Mesenchymal stem cell (in vitro differentiated cells and primary cell): ENCODE results near the gene AOPEP.

Experiments used
- DNase-seq: peaks from one replicate; pipeline ENCODE4 v3.0.0-alpha.2; 2013
- H2AFZ ChIP-seq: one replicate; pipeline ENCODE4 v1.6.1; 2013; ENCODE audit warnings: low read depth, mild to moderate bottlenecking, control low read depth, inconsistent platforms, low read length, moderate library complexity
- H2AK5ac ChIP-seq: 2 replicates; pipeline ENCODE4 v1.6.1; 2013; ENCODE audit warnings: low read length, moderate library complexity, mild to moderate bottlenecking, inconsistent platforms; ENCODE audit not compliant: severe bottlenecking
- H2BK120ac ChIP-seq: one replicate; pipeline ENCODE4 v1.6.1; 2013; ENCODE audit warnings: low read depth, mild to moderate bottlenecking, inconsistent platforms, low read length, moderate library complexity
- H2BK12ac ChIP-seq, 2 experiments: one replicate each; pipeline ENCODE4 v1.6.1; 2013; ENCODE audit warnings: inconsistent platforms in 2 of 2, low read length in 2 of 2, mild to moderate bottlenecking in 2 of 2, moderate library complexity in 2 of 2, control low read depth in 1 of 2
- H2BK15ac ChIP-seq: one replicate; pipeline ENCODE4 v1.6.1; 2013; ENCODE audit warnings: mild to moderate bottlenecking, low read depth, inconsistent platforms; ENCODE audit not compliant: poor library complexity, severe bottlenecking
- H2BK5ac ChIP-seq: 2 replicates; pipeline ENCODE4 v1.6.1; 2013; ENCODE audit warnings: low read depth, mild to moderate bottlenecking, low read length, control low read depth, inconsistent platforms; ENCODE audit not compliant: poor library complexity, severe bottlenecking
- H3K14ac ChIP-seq, 2 experiments: one replicate each; pipeline ENCODE4 v1.6.1; 2013; ENCODE audit warnings: inconsistent platforms in 2 of 2, low read length in 2 of 2, control low read depth in 1 of 2, mild to moderate bottlenecking in 1 of 2, moderate library complexity in 1 of 2
- H3K18ac ChIP-seq, 2 experiments: one replicate each; pipeline ENCODE4 v1.6.1; 2013; ENCODE audit warnings: inconsistent platforms in 2 of 2, low read length in 2 of 2, control low read depth in 1 of 2, low read depth in 1 of 2, mild to moderate bottlenecking in 1 of 2
- H3K23ac ChIP-seq, 2 experiments: one replicate each; pipeline ENCODE4 v1.6.1; 2013; ENCODE audit warnings: inconsistent platforms in 2 of 2, low read length in 2 of 2, mild to moderate bottlenecking in 2 of 2, moderate library complexity in 2 of 2, control low read depth in 1 of 2
- H3K27ac ChIP-seq: 2 replicates; pipeline ENCODE4 v1.5.1; 2013; ENCODE audit warnings: mild to moderate bottlenecking, moderate library complexity, low read length, control low read depth, inconsistent platforms; ENCODE audit not compliant: poor library complexity, severe bottlenecking
- H3K27me3 ChIP-seq, 2 experiments: 2 replicates each; pipeline versions ENCODE4 v1.6.1 to v1.7.0; 2013; ENCODE audit warnings: low read length in 2 of 2, mild to moderate bottlenecking in 2 of 2, moderate library complexity in 2 of 2, control low read depth in 1 of 2, inconsistent platforms in 1 of 2; ENCODE audit not compliant: control insufficient read depth in 1 of 2, insufficient read depth in 1 of 2
- H3K36me3 ChIP-seq, 2 experiments: 2 replicates each; pipeline versions ENCODE4 v1.6.1 to v1.7.0; 2013; ENCODE audit warnings: low read length in 2 of 2, control low read depth in 1 of 2, inconsistent platforms in 1 of 2, low read depth in 1 of 2, mild to moderate bottlenecking in 1 of 2; ENCODE audit not compliant: insufficient read depth in 2 of 2, control insufficient read depth in 1 of 2
- H3K4ac ChIP-seq, 2 experiments: one replicate each; pipeline ENCODE4 v1.6.1; 2013; ENCODE audit warnings: inconsistent platforms in 2 of 2, low read length in 2 of 2, mild to moderate bottlenecking in 2 of 2, moderate library complexity in 2 of 2, control low read depth in 1 of 2, low read depth in 1 of 2
- H3K4me1 ChIP-seq: 2 replicates; pipeline ENCODE4 v1.6.1; 2013; ENCODE audit warnings: low read depth, low read length, control low read depth; ENCODE audit not compliant: control insufficient read depth, insufficient read depth
- H3K4me2 ChIP-seq: 2 replicates; pipeline ENCODE4 v1.6.1; 2013; ENCODE audit warnings: low read length, mild to moderate bottlenecking, inconsistent platforms; ENCODE audit not compliant: poor library complexity, severe bottlenecking
- H3K4me3 ChIP-seq, 2 experiments: 2 replicates each; pipeline versions ENCODE4 v1.5.1 to v1.7.0; 2013; ENCODE audit warnings: low read length in 2 of 2, mild to moderate bottlenecking in 2 of 2, control low read depth in 1 of 2, low read depth in 1 of 2; ENCODE audit not compliant: insufficient read depth in 1 of 2
- H3K79me1 ChIP-seq: replicated peaks from 2 replicates; pipeline ENCODE4 v1.6.1; 2013; ENCODE audit warnings: mild to moderate bottlenecking, control low read depth, low read length, inconsistent platforms; ENCODE audit not compliant: poor library complexity, severe bottlenecking
- H3K9ac ChIP-seq: 2 replicates; pipeline ENCODE4 v1.7.0; 2013; ENCODE audit warnings: mild to moderate bottlenecking, low read length, moderate library complexity
- H3K9me3 ChIP-seq: 2 replicates; pipeline ENCODE4 v1.7.0; 2013; ENCODE audit warnings: mild to moderate bottlenecking, low read length; ENCODE audit not compliant: control insufficient read depth
- H4K8ac ChIP-seq: one replicate; pipeline ENCODE4 v1.6.1; 2013; ENCODE audit warnings: inconsistent platforms, mild to moderate bottlenecking, low read length, moderate library complexity
- H4K91ac ChIP-seq: one replicate; pipeline ENCODE4 v1.6.1; 2013; ENCODE audit warnings: mild to moderate bottlenecking, low read length, inconsistent platforms
- WGBS: methylation state at CpG from one replicate; pipeline ENCODE4 v1.1.7; 2013; ENCODE audit warnings: mixed read lengths; 5-methylcytosine and 5-hydroxymethylcytosine counted together

The AOPEP gene

GRCh38 chr9:95037789-95038521, 311.5 kb downstream of the AOPEP start:
- Histone ChIP-seq H3K27ac (no peak overlapping the region), H2BK12ac (no peak overlapping the region), H3K36me3 (peaks cover 18% of the 10 kb centered on the region in 2 experiments), H2AFZ (no peak overlapping the region), H2AK5ac (no peak overlapping the region), H3K14ac (no peak overlapping the region), H3K9me3 (no peaks in the 10 kb centered on the region), H3K4me2 (no peak overlapping the region), H3K4me3 (no peak overlapping the region), H4K8ac (no peak overlapping the region), H3K23ac (no peak overlapping the region), H3K4me1 (peaks cover 20% of the 10 kb centered on the region), H2BK15ac (no peak overlapping the region), H2BK5ac (no peak overlapping the region), H3K4ac (no peak overlapping the region), H2BK120ac (no peak overlapping the region), H4K91ac (no peak overlapping the region), H3K79me1 (peaks cover 11% of the 10 kb centered on the region), H3K9ac (no peak overlapping the region), H3K27me3 (no peaks in the 10 kb centered on the region), H3K18ac (peak overlapping the region in 1 of 2 experiments; percentile 16)
- DNase-seq = no peak
- 95% methylated on average over 6 of the region's 7 CpGs for WGBS

GRCh38 chr9:95038666-95039065, 312.2 kb downstream of the AOPEP start:
- Histone ChIP-seq H3K18ac (no peak overlapping the region), H3K9ac (no peak overlapping the region), H2AFZ (no peak overlapping the region), H2BK15ac (no peak overlapping the region), H2AK5ac (no peak overlapping the region), H3K27ac (no peak overlapping the region), H3K4ac (no peak overlapping the region), H4K91ac (no peak overlapping the region), H2BK12ac (no peak overlapping the region), H3K27me3 (no peaks in the 10 kb centered on the region), H3K79me1 (peaks cover 11% of the 10 kb centered on the region), H2BK120ac (no peak overlapping the region), H3K23ac (no peak overlapping the region), H2BK5ac (no peak overlapping the region), H4K8ac (no peak overlapping the region), H3K4me1 (peaks cover 20% of the 10 kb centered on the region), H3K4me3 (no peak overlapping the region), H3K4me2 (no peak overlapping the region), H3K9me3 (no peaks in the 10 kb centered on the region), H3K36me3 (peaks cover 19 to 20% of the 10 kb centered on the region in 2 experiments), H3K14ac (no peak overlapping the region)
- WGBS = 97% methylated on average over 9 of the region's 9 CpGs
- no peak for DNase-seq

GRCh38 chr9:95040106-95040505, 313.6 kb downstream of the AOPEP start:
- no peak overlapping the region for H4K8ac ChIP-seq
- H2BK120ac ChIP-seq = no peak overlapping the region
- H3K27ac ChIP-seq = no peak overlapping the region
- 97% methylated on average over 4 of the region's 5 CpGs for WGBS
- no peak overlapping the region for H3K4ac ChIP-seq
- no peak overlapping the region for H2BK15ac ChIP-seq
- H3K18ac ChIP-seq = no peak overlapping the region
- no peak overlapping the region for H2BK5ac ChIP-seq
- no peaks in the 10 kb centered on the region for H3K9me3 ChIP-seq
- peaks cover 18% of the 10 kb centered on the region for H3K79me1 ChIP-seq
- H4K91ac ChIP-seq = no peak overlapping the region
- no peak overlapping the region for H3K4me2 ChIP-seq
- H3K36me3 ChIP-seq = peaks cover 29 to 30% of the 10 kb centered on the region in 2 experiments
- H2BK12ac ChIP-seq = peak overlapping the region in 1 of 2 experiments; percentile 15
- H3K14ac ChIP-seq = peak overlapping the region in 1 of 2 experiments; percentile 55
- DNase-seq = no peak
- H3K27me3 ChIP-seq = no peaks in the 10 kb centered on the region
- no peak overlapping the region for H2AK5ac ChIP-seq
- no peak overlapping the region for H3K9ac ChIP-seq
- H3K23ac ChIP-seq = peak overlapping the region in 1 of 2 experiments; percentile 83
- H3K4me3 ChIP-seq = no peak overlapping the region
- peaks cover 23% of the 10 kb centered on the region for H3K4me1 ChIP-seq
- no peak overlapping the region for H2AFZ ChIP-seq

GRCh38 chr9:95043826-95044225, 317.3 kb downstream of the AOPEP start:
- H3K9me3 ChIP-seq = no peaks in the 10 kb centered on the region
- no peak overlapping the region for H3K14ac ChIP-seq
- no peak overlapping the region for H3K27ac ChIP-seq
- no peak overlapping the region for H2AFZ ChIP-seq
- H3K36me3 ChIP-seq = peaks cover 19 to 27% of the 10 kb centered on the region in 2 experiments
- H3K9ac ChIP-seq = no peak overlapping the region
- WGBS = 91% methylated on average over 4 of the region's 5 CpGs
- H3K27me3 ChIP-seq = no peaks in the 10 kb centered on the region
- no peak overlapping the region for H2BK15ac ChIP-seq
- H3K4me2 ChIP-seq = no peak overlapping the region
- DNase-seq = no peak
- H3K18ac ChIP-seq = no peak overlapping the region
- H4K8ac ChIP-seq = no peak overlapping the region
- no peak overlapping the region for H3K4me3 ChIP-seq
- no peak overlapping the region for H3K23ac ChIP-seq
- no peak overlapping the region for H2BK12ac ChIP-seq
- H3K4ac ChIP-seq = no peak overlapping the region
- H2AK5ac ChIP-seq = no peak overlapping the region
- H3K79me1 ChIP-seq = peaks cover 17% of the 10 kb centered on the region
- H3K4me1 ChIP-seq = peaks cover 24% of the 10 kb centered on the region
- no peak overlapping the region for H2BK5ac ChIP-seq
- H2BK120ac ChIP-seq = no peak overlapping the region
- no peak overlapping the region for H4K91ac ChIP-seq
